ENCODE results near the gene ANTXR2.

ANTXR2 gene

GRCh38 chr4:80112236-80112635 is 39.2 kb upstream of the ANTXR2 start:
- no peak overlapping the region for H3K4me3 ChIP-seq (ENCODE audit: control insufficient read depth, low read depth, low read length)
- DNase-seq (ENCODE audit: low read depth): peak; percentile 85
- no peak for TF ChIP-seq CTCF (conservative IDR thresholded peaks at IDR 0.05; ENCODE audit: control insufficient read depth, insufficient read depth, low read depth, low read length)

- no peak for DNase-seq (ENCODE audit: low read depth)
- no peak for TF ChIP-seq CTCF (conservative IDR thresholded peaks at IDR 0.05; ENCODE audit: control insufficient read depth, insufficient read depth, low read depth, low read length)
- no peak overlapping the region for H3K4me3 ChIP-seq (ENCODE audit: control insufficient read depth, low read depth, low read length)
Measured at GRCh38 chr4:80111276-80111675, 38.2 kb upstream of the ANTXR2 start.

GRCh38 chr4:80107374-80107773 is 34.3 kb upstream of the ANTXR2 start:
- no peak for TF ChIP-seq CTCF (conservative IDR thresholded peaks at IDR 0.05; ENCODE audit: control insufficient read depth, insufficient read depth, low read depth, low read length)
- no peak for DNase-seq (ENCODE audit: low read depth)
- H3K4me3 ChIP-seq (ENCODE audit: control insufficient read depth, low read depth, low read length): no peak overlapping the region

- no peak for TF ChIP-seq CTCF (conservative IDR thresholded peaks at IDR 0.05; ENCODE audit: control insufficient read depth, insufficient read depth, low read depth, low read length)
- no peak overlapping the region for H3K4me3 ChIP-seq (ENCODE audit: control insufficient read depth, low read depth, low read length)
- no peak for DNase-seq (ENCODE audit: low read depth)
Measured at GRCh38 chr4:80104927-80105326, 31.9 kb upstream of the ANTXR2 start.

GRCh38 chr4:80103629-80104028 is 30.6 kb upstream of the ANTXR2 start:
- H3K4me3 ChIP-seq (ENCODE audit: control insufficient read depth, low read depth, low read length): no peak overlapping the region
- TF ChIP-seq CTCF (conservative IDR thresholded peaks at IDR 0.05; ENCODE audit: control insufficient read depth, insufficient read depth, low read depth, low read length): no peak
- DNase-seq (ENCODE audit: low read depth): no peak

GRCh38 chr4:80101792-80102116 is 28.7 kb upstream of the ANTXR2 start:
- no peak overlapping the region for H3K4me3 ChIP-seq (ENCODE audit: control insufficient read depth, low read depth, low read length)
- no peak for TF ChIP-seq CTCF (conservative IDR thresholded peaks at IDR 0.05; ENCODE audit: control insufficient read depth, insufficient read depth, low read depth, low read length)
- peak; percentile 66 for DNase-seq (ENCODE audit: low read depth)

GRCh38 chr4:80101071-80101791 is 28.2 kb upstream of the ANTXR2 start:
- DNase-seq (ENCODE audit: low read depth): no peak
- TF ChIP-seq CTCF (conservative IDR thresholded peaks at IDR 0.05; ENCODE audit: control insufficient read depth, insufficient read depth, low read depth, low read length): no peak
- no peak overlapping the region for H3K4me3 ChIP-seq (ENCODE audit: control insufficient read depth, low read depth, low read length)

Measured in fibroblast of mammary gland (primary cell).